NB4 (cell line): Measurements from ENCODE around the gene NUFIP2.
"Not testable (repeated sequence)": the region's sequence is repeated elsewhere in the genome, so short reads cannot be mapped to it uniquely, and the experiment has no call there.

Experiments
- DNase-seq: peaks from one replicate; pipeline ENCODE4 v3.0.0; 2010; ENCODE audit warnings: low read depth
- H3K4me3 ChIP-seq: one replicate; pipeline ENCODE4 v1.5.1; 2011; ENCODE audit warnings: mild to moderate bottlenecking, low read depth, low read length, moderate library complexity
- CTCF ChIP-seq: IDR thresholded peaks from one replicate; pipeline ENCODE4 v1.5.1; 2012; ENCODE audit warnings: low read depth, low read length
- MAX ChIP-seq: IDR thresholded peaks from 2 replicates; pipeline ENCODE4 v1.6.1; 2011; ENCODE audit warnings: low read depth, low read length
- MYC ChIP-seq: IDR thresholded peaks from 2 replicates; pipeline ENCODE4 v1.6.1; 2011; ENCODE audit warnings: low read depth, low read length
- POLR2A ChIP-seq: IDR thresholded peaks from 2 replicates; pipeline ENCODE4 v1.6.1; 2011; ENCODE audit warnings: mild to moderate bottlenecking; ENCODE audit not compliant: insufficient read length; ENCODE audit errors: extremely low read depth

NUFIP2 gene

GRCh38 chr17:29238133-29238850, 55.7 kb downstream of the NUFIP2 start:
- no peak for TF ChIP-seq MYC
- TF ChIP-seq POLR2A, result no peak
- TF ChIP-seq MAX, result no peak
- TF ChIP-seq CTCF, result no peak
- peak; percentile 56 for DNase-seq
- H3K4me3 ChIP-seq, result no peak overlapping the region

GRCh38 chr17:29237476-29238132, 56.3 kb downstream of the NUFIP2 start:
- H3K4me3 ChIP-seq, result no peak overlapping the region

DNA sequence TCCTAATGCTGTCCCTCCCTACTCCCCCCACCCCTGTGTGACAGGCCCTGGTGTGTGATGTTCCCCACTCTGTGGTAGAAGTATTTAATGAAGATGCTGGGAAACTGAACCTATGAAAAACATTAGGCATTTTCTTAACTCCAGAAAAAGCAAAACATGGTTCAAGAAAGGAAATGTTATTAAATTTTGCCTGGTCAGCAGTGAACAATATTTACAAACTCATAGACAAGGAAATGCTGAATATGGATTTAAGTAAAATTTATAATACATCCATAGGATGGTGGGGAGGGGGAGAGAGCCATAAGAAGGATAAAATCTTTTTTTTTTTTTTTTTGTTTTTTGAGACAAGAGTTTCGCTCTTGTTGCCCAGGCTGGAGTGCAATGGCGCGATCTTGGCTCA, 58.0 kb downstream of the NUFIP2 start:
- no peak for TF ChIP-seq MAX
- TF ChIP-seq POLR2A, result no peak
- TF ChIP-seq CTCF, result no peak
- H3K4me3 ChIP-seq, result no peak overlapping the region
- DNase-seq, result no peak

More at GRCh38 chr17:29237476-29238132, 56.3 kb downstream of the NUFIP2 start:
- TF ChIP-seq CTCF (no peak), POLR2A (no peak), MYC (no peak), MAX (no peak)
- DNase-seq, result peak; percentile 72

DNA sequence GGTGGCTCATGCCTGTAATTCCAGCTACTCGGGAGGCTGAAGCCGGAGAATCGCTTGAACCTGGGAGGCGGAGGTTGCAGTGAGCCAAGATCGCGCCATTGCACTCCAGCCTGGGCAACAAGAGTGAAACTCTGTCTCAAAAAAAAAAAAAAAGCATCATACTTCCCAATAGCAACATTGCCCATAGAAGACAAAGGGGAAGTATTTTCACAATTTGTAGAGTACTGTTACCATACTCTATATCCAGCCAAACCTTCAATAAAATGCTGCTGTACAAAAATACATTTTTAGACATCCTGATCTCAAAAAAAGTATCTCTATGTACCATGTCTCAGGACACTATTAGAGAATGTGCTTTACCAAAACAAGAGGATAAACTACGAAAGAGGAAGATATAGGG, 59.0 kb downstream of the NUFIP2 start:
- not testable (repeated sequence) for DNase-seq, H3K4me3 ChIP-seq

DNA sequence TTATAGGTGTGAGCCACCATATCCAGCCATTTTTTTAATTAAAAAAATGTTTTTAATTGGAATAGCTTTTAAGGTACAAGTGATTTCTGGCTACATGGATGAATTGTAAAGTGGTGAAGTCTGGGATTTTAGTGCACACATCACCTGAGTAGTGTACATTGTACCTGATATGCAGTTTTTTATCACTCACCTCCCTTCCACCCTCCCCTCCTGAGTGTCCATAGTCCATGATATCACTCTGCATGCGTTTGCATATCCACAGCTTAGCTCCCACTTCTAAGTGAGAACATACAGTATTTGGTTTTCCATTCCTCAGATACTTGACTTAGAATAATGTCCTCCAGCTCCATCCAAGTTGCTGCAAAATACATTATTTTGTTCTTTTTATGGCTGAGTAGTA, 60.6 kb downstream of the NUFIP2 start:
- DNase-seq, result no peak
- TF ChIP-seq POLR2A, result no peak
- TF ChIP-seq CTCF, result no peak
- no peak for TF ChIP-seq MAX
- TF ChIP-seq MYC, result no peak
- no peak overlapping the region for H3K4me3 ChIP-seq

GRCh38 chr17:29225396-29225795, 68.6 kb downstream of the NUFIP2 start:
- DNase-seq, result no peak
- TF ChIP-seq CTCF (no peak), MYC (no peak), POLR2A (no peak), MAX (no peak)

DNA sequence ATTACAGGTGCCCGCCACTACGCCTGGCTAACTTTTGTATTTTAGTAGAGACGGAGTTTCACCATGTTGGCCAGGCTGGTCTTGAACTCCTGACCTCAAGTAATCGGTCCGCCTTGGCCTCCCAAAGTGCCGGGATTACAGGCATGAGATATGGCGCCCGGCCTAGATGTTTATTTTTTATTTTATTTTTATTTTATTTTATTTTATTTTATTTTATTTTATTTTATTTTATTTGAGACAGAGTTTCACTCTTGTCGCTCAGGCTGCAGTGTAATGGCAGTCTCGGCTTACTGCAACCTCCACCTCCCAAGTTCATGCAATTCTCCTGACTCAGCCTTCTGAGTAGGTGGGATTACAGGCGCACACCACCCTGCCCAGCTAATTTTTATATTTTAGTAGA, 72.6 kb downstream of the NUFIP2 start:
- not testable (repeated sequence) for H3K4me3 ChIP-seq, DNase-seq

More at GRCh38 chr17:29225396-29225795, 68.6 kb downstream of the NUFIP2 start:
- no peak overlapping the region for H3K4me3 ChIP-seq
